A673 (cell line): ENCODE data around the gene GLDC.

Experiments used
- EZH2 ChIP-seq: fragments of 200-600 bp; sonication (generic); IDR thresholded peaks from 2 replicates; pipeline ENCODE4 v1.6.1; 2017; ENCODE audit warnings: borderline replicate concordance, low read depth, mild to moderate bottlenecking, mixed read lengths, antibody characterized with exemption, low read length; ENCODE audit not compliant: poor library complexity, severe bottlenecking
- TF ChIP-seq, protein P1 (sequence below): fragments of 300-800, 200-600 bp; sonication (generic); conservative IDR thresholded peaks from 2 replicates; pipeline ENCODE4 v1.5.1; 2017; ENCODE audit warnings: low read depth, mild to moderate bottlenecking, antibody characterized with exemption, low read length, moderate library complexity, mixed read lengths

DNA sequence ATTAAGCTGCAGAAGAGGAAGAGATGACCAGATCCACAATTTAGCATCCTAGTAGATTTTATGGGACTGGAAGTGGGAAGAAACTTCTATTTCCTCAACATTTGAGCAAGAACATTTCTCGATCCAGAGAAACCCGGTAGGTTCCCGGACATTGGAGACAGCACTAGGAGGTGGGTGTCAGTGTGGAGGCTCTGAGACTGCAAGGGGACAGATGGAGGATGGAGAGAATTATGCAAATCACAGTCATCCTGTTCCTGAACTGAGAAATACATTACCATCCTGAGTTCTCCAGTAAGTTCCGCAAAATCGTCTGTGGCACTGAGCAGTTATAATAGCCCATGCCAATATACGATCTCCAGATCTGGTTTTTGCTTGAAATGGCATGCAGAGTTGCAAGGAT lies 25.6 kb downstream of the GLDC start:
- TF ChIP-seq, protein P1, sequence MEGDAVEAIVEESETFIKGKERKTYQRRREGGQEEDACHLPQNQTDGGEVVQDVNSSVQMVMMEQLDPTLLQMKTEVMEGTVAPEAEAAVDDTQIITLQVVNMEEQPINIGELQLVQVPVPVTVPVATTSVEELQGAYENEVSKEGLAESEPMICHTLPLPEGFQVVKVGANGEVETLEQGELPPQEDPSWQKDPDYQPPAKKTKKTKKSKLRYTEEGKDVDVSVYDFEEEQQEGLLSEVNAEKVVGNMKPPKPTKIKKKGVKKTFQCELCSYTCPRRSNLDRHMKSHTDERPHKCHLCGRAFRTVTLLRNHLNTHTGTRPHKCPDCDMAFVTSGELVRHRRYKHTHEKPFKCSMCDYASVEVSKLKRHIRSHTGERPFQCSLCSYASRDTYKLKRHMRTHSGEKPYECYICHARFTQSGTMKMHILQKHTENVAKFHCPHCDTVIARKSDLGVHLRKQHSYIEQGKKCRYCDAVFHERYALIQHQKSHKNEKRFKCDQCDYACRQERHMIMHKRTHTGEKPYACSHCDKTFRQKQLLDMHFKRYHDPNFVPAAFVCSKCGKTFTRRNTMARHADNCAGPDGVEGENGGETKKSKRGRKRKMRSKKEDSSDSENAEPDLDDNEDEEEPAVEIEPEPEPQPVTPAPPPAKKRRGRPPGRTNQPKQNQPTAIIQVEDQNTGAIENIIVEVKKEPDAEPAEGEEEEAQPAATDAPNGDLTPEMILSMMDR = no peak
- no peak for TF ChIP-seq EZH2
